GM21360 (cell line): ENCODE data around the gene MS4A7.
A peak's percentile ranks its signal among the peaks of the same experiment; 100 is the strongest.
"Not testable (repeated sequence)": the region's sequence is repeated elsewhere in the genome, so short reads cannot be mapped to it uniquely, and the experiment has no call there.

ENCODE experiments used
- ATAC-seq: cut with Tn5 transposase; IDR thresholded peaks from one replicate; pipeline ENCODE4 v1.9.1; 2021; ENCODE audit warnings: mild to moderate bottlenecking, moderate library complexity; ENCODE audit not compliant: unreplicated experiment

Gene MS4A7, protein sequence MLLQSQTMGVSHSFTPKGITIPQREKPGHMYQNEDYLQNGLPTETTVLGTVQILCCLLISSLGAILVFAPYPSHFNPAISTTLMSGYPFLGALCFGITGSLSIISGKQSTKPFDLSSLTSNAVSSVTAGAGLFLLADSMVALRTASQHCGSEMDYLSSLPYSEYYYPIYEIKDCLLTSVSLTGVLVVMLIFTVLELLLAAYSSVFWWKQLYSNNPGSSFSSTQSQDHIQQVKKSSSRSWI

DNA sequence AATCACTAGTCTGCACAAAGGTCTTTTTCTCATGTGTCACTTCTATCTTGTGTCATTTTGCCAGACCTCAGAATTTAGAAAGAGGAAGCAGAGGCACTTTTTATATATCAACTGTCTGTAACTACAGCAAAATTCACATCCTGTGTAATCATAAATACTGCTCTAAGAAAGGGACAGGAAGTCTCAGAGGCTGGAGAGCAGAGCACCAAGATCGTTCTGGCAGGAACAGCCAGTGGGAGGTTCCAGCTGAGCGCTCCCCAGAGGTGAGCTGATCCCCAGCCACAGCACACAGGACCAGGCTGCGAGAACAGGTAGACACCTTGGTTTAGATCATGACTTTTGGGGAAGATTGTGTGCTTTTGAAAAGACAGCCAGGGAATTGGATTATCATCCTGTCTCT, at the start of gene MS4A7:
MS4A7 (plus strand) TSS at position 179 of the 400 bp plus-strand sequence. CDS start 4,610 bp downstream, outside the sequence.
- ATAC-seq: peak; percentile 86

DNA sequence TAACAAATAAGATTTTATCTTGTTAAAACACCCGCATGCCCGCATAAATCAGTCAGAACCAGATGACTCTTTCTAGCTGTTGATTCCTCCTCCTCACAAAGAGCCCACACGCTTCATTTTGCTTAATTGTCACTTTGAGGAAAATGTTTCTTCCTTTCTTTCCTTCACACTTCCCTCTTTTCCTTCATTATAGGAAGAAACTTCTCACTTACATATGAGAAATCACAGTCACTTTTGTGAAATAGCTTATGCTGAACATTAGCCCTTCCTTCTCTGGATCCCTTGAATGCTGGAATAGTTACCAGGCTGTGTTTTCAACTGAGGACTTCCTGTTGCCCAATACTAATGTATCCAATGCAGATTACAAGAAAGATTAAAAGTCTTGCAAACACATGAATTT, 45.5 kb upstream of the MS4A7 start:
- ATAC-seq: no peak

DNA sequence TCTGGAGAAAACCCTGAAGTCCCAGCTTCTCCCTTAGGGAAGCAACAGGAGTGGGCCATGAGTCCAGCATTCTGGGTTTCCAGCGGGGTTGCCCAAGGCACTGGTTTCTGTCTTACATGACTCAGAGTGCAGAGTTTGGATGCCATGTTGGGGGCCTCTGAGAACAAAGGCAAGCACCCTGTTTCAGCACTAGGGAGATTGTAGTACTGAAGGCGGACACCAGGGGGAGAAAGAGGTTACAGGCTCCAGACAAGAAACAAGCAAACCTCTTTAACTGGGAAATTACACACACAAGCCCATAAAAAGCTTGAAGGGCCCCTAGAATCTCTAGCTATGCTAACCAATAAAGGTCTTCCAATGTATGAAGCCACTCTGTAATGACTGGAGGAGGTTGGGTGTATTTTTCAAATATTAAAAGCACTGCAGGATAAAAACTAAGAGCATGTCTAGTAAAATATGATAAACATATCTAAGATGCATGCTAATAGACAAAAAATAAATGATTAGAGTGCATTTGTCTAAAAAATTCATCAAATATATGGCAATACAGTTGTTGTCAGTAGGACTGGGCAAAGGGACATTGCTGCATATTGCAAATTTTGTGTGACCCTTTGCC, 44.2 kb upstream of the MS4A7 start:
- no peak for ATAC-seq

DNA sequence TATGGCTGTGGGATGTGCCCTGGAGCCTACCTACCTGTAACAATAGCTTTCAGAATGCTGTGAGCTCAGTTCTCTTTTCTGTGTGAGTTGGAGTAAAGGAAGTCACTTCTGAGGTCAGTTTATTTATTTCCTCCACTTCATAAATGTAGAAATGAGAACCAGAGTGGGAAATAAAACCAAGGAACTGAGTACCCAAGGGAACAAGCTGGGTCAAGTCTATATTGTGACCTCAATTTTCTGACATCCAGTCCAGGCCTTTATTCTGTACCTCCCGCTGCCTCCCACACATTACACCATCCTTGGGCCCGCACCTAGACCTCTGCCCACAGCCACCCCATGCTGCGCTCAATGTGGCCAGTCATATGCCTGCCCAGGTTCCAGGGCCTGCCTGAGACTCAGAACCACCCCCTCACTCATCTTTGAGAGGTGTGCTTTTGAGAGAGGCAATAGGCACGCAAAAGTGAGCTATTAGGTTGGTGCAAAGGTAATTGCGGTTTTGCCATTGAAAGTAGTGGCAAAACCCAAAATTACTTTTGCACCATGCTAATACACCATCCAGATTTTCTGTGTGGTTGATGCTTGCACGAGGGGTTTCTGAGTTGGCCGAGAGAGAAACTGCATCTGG, 41.5 kb upstream of the MS4A7 start:
- no peak for ATAC-seq

DNA sequence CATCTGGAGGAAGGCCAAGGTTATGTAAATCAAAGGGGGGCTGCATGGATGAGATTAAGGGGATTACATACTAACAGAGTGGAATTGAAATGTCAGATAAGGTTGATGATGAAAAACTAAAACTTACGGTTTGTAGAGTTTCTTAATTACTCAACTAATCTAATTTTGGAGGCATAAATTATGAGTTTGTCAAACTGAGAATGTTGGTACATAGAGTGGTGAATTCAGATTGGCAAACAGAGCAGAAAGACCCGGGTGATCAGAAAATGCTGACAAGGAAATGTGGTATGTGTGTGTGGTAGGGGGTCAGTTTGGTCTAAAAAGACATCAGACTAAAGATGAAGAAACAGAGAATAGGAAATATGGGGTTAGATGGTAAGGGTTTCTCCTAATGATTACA, 40.3 kb upstream of the MS4A7 start:
- no peak for ATAC-seq

DNA sequence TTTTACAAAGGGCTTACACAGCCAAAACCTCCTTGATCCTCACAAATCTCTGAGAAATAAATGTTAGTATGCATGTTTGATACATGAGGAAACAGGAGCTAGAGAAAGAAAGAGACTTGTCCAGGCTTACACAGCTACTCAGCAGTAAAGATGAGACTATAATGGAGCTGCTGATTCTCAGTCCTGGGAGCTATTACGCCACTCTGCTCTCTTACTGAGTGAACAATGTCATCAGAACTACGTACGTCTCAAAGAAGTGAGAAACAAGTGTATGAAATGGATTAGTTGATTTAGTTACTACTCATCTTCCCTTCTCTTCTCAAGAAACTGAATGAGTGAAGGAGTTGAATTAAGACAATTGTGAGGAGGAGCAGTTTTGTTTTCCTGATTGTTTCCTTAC, 39.0 kb upstream of the MS4A7 start:
- ATAC-seq: no peak

DNA sequence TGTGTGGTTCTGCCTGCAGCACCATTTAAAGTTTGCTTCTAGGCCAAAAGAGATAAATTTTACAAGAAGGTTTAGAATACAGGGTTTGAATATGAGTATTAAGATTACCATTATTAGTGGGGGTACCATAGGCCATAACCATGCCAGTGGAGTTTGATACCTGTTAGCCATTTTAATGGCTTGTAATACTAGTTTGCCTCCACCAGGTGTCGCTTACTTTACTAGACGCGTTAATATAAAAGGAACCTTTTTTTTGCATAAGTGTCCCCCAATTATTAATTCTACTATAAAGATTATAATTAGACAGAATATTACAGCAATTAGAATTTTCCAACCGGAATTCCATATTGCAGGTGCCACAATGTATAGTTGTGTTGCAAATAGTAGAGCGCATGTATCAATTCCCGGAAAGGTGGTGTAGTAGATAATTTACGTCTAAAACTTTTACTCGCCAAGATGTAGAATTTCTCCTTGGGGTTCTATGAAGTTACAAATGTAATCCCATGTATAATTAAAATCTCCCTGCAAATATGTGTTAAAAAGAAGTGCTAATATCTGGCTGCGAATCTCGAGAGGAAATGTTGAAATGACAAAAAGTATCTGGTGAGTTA, 35.1 kb upstream of the MS4A7 start:
- no peak for ATAC-seq

DNA sequence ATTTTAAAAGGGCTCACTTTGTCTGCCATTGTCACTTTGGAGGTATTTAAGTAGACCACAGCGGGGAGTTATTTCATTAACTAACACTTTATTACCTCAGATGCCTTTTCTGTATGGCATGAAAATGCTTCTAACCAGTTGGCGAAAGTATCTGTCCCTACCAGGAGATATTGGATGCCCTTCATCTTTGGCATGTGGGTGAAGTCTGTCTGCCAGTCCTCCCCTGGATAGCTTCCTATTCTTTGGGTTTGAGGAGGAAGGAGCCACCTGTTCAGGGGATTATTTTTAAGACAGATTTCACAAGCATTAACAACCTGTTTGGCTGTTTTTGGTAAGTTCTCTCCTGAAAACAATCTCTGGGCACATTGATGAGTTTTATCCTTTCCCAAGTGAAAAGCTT, 34.2 kb upstream of the MS4A7 start:
- ATAC-seq: no peak

DNA sequence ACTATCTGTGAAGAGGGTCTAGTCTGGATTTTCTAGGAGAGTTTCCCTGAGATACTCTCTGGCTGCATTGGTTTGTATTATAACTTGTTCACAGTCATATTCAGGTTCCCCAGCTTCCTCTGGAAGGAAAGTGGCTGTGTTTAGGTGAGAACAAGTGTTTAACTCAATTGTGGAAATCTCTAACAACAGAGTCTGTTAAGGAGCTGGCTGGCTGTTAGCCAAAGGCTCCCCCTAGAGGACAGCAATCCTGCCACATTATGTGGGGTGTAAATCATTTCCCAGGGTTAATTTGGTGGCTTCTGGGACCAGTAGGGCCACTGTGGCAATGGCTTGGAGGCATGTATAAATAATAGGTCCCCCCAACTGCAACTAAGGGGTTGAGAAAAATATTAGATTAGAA, 32.8 kb upstream of the MS4A7 start:
- ATAC-seq: no peak

DNA sequence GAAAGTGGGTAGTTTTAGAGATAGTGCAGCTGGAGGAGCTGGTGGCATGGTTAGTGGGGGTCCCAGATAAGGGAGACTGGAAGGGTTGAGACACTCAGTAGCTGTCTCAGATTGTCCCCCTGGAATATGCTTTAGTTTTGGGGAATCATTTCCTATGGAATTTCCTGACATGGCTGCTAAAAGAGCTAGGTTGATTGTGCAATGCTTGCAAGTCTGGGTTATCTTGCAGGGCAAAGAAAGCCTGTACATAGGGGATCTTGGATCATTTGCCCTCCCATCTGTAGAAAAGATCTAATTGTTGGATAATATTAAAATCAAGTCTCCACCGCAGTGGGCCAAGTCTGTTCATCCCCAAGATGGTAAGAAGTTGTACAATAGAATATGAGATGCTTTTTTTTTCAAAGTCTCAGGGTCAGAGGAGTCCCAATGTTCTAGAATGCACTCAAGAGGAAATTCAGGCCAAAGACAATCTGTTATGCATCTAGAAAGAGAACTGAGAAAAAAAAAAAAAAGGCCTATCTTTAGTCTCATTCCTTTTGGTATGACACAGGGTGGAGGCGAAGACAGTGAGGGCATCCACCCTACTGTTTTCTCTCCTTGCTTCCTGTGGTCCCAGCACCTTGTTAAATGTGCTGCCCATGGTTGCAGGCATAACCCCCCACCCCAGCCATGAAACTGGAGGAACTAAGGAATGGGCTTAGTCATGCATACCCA, 31.1 kb upstream of the MS4A7 start:
- ATAC-seq: peak; percentile 68

DNA sequence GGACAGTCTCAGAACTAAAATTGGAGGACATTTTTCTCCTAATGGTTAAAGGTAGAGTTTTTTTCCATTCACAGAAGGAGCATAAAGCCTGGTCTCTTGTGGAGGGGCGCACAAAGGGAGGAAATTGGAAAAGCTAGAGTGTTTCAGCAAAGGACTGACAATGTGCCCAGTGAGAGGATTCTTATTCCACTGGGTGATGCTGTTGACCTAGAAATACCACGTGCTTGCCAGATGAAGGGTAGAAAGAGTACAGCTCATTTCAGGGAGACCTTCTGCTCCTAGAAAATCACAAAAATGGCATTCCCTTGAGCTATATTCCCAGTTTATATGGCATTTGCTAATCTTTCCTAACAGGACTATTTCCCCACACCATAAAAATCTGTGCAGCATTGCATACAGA, 30.2 kb upstream of the MS4A7 start:
- no peak for ATAC-seq

DNA sequence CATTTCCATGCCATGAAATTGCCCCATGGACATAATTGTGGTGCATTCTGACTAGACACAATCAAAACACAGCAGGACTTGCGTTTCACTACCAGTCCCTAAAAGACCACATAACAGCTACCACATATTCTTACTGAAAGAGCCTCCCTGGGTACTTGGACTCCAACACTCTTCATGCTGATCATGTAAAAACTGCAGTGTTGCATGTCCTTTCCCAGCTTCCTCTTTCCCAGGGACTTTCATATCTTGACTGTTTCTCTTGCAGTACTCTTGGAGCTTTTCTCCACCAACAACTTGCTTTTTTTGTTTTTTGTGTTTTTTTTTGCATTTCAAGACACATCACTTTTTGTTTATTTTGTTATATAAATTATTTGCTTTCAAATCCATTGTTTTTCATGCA, 28.3 kb upstream of the MS4A7 start:
- ATAC-seq: no peak

DNA sequence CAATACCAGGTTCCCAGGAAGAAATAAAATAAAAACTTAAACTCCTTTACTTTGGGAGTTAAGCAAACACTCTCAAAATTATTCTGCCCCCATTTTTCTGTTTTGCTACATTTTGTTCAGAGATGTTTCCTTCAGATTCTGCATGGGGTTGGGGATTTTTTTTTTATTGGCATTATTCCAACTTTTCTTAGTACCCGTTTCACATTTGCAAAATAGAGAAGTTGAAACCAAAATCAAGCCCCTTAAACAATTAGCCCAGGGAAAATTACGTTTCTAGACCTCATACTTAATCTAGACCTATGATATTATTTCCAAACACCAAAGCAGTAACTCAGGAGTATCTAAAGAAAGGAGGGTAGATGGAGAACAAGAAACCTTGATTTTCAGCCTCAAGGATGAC, 20.6 kb upstream of the MS4A7 start:
- ATAC-seq: no peak

DNA sequence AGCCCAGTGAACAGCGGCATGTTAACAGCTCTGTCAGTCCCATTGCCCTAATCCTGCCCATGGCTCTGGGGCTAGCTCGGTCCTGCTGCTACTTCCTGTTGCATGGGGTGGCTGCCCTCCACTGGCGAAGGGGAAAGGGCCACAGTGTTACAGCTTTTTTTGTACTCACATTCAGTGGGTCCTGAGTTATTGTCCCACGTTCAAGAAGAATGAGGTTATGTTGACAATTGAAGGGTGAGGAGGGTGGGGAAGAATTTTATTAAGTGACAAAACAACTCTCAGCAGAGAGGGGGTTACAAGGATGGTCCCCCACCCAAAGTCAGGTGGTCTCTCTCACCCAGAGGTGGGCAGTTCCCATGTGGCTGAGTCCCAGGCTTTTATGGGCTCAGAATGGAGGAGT, 17.7 kb upstream of the MS4A7 start:
- ATAC-seq: no peak

DNA sequence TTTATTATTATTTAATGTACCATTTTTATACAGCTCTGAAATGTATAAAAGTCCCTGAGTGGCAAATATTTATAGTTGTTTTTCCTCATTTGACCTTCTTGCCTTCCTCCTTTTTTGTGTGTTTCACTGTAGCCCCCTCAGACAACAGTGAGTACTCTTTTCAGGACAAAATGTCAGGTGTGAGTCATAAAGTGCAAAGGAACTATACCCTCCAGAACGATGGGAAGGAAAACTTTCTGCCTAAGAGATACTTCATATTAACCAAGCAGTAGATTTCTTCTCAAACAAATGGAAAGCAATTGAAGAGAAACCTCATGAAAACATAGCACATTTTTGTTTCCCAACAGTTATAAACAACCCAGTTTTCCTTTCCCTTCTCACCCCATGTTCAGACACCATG, 16.1 kb upstream of the MS4A7 start:
- ATAC-seq: no peak

DNA sequence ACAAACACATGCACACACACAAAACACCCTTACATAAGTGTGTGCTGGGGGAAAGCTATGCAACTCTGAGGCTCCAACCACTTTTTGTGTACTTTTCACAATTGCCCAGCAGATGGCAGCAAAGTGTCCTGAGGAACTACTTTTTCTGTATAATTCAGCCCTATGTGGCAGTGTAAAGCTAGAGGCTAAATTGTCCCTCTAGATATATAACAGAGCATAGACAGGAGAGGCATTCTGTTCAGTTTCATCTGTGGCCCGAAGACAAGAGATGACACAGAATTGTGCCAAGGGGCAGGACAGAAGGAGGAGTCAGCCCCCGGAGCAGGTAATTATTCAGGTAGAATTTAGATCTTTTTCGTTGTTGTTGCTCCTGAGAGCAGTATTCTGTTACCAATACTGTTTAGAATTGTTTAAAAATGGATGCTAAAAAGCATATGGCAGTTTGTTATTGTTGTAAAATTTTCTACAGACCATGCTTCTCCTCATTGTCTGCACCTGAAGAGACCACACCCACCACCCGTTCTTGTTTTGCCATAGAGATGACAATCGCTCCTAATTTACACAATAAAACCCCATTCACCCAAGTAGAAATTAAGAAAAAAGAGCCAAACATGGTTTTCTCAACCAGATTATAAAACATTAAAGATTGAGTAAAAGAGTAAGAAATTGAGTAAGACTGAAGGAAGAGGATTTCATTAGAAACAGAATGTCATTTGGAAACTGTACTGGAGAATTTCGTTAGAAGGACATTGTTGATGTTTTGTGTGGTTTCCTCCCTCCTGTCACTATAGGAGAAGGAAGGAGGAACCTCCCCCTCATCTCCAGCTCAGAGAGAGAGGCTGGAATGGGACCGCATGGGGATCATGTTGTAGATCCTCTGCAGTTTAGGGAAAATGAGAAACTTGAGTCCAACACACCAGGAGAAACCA, 14.5 kb upstream of the MS4A7 start:
- peak; percentile 48 for ATAC-seq

DNA sequence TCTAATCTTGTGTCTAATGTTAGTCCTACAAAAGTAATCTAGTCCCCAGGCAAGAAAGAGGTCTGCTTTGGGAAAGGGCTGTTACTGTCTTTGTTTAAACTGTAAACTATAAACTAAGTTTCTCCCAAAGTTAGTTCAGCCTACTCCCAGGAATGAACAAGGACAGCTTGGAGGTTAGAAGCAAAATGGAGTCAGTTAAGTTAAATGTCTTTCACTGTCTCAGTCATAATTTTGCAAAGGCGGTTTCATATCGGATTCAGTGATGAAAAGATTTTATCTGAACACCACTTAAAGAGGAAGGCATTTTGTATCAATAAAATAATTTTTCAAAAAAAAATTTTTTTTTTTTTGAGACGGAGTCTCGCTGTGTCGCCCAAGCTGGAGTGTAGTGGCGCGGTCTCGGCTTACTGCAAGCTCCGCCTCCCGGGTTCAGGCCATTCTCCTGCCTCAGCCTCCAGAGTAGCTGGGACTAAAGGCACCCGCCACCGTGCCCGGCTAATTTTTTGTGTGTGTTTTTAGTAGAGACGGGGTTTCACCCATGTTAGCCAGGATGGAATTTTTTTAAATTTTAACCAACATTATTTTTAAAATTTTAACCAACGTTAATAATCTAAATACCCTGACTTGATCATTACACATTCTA, 11.9 kb upstream of the MS4A7 start:
- ATAC-seq: not testable (repeated sequence)

DNA sequence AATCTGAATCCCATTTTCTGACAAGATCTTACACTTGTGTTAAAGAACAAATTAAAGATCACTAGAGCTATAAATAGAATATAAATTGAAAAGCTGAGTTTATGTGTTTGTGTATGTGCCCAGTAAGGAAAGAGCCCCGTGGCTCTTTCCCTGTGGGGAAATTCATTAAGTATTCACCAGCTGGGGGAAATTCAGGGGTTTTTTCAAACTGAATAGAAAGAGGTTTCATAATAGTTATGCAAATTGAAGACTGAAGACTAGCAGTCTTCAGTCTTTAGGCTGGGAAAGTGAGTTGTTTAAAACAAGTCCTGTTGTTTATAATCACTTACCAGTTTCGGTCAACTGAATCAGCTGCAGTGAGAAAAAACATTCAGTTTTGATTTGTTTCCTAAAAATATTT, 11.3 kb upstream of the MS4A7 start:
- peak; percentile 64 for ATAC-seq

DNA sequence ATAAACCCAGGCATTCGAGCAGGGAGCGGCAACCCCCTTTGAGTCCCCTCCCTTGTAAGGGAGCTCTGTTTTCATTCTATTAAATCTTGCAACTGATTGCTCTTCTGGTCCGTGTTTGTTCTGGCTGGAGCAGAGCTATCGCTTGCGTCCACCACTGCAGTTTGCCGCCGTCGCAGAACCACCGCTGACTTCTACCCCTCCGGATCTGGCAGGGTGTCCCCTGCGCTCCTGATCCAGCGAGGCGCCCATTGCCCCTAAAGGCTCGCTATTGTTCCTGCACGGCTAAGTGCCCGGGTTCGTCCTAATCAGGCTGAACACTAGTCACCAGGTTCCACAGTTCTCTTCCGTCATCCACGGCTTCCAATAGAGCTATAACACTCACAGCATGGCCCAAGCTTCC, 10.4 kb upstream of the MS4A7 start:
- no peak for ATAC-seq

DNA sequence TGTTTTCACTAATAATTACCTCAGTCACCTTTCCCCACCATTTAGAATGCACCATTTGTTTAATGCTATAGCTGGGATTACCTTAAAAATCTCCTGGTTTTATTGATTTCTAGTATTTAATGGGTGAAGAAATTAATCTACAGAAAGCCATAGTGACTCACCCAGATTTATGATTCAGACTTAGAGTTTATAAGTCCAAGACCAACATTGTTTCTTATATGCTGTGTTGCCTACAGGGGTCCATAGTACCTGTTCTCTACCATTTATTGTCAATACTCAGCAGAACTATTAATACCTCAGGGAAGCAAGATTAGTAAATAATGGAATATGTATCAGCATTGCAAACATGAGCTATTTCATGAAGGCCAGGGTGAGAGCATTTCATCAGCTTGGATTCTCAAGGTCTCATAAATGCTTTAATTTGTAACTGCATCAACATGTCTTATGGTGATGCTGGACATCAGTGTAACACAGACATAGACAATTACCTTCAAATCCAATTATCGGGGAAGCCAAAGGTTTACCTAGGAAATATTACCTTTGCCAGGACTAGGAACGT, 8.0 kb upstream of the MS4A7 start:
- ATAC-seq: no peak
